Measurements from ENCODE around the gene NACC2. TPM values are rescaled to one million over a fixed set of nuclear protein-coding genes. Genes with fewer than 3 reads are reported as not detected.
A peak's percentile ranks its signal among the peaks of the same experiment; 100 is the strongest.

NACC2 gene
- total RNA-seq, 1 donor from 2014 or later = 4.5 TPM

GRCh38 chr9:135985889-135986288, 109.2 kb downstream of the NACC2 start:
- no peaks in the 10 kb centered on the region for H4K20me1 ChIP-seq (ENCODE audit: low read depth)
- no peaks in the 10 kb centered on the region for H3K79me2 ChIP-seq (ENCODE audit: low read depth)
- H3K9me3 ChIP-seq (ENCODE audit: low read depth) = no peaks in the 10 kb centered on the region
- no peak overlapping the region for H3K9ac ChIP-seq
- H3K4me1 Mint-ChIP-seq = peaks cover 20% of the 10 kb centered on the region
- no peak overlapping the region for H3K4me3 ChIP-seq
- H3K36me3 ChIP-seq = no peaks in the 10 kb centered on the region
- no peaks in the 10 kb centered on the region for H3K9me3 Mint-ChIP-seq
- no peak for DNase-seq (ENCODE audit: low spot score)
- H3K36me3 Mint-ChIP-seq = no peaks in the 10 kb centered on the region
- H2AFZ ChIP-seq (replicated peaks) = no peak overlapping the region
- no peak overlapping the region for H3K27ac ChIP-seq
- peaks cover 22% of the 10 kb centered on the region for H3F3A ChIP-seq (ENCODE audit: low read depth)
- no peak overlapping the region for H3K4me2 ChIP-seq
- no peak overlapping the region for H3K4me3 Mint-ChIP-seq
- no peaks in the 10 kb centered on the region for H3K27me3 ChIP-seq
- H3K27me3 Mint-ChIP-seq (ENCODE audit: insufficient read depth, low read depth) = peaks cover 2% of the 10 kb centered on the region
- peak overlapping the region; percentile 14 for H3K27ac Mint-ChIP-seq
- TF ChIP-seq CTCF (IDR thresholded peaks at IDR 0.05) = no peak
- no peak for TF ChIP-seq EZH2 (IDR thresholded peaks at IDR 0.05)
- TF ChIP-seq EZH2phosphoT487 (IDR thresholded peaks at IDR 0.05) = no peak
- peaks cover 19% of the 10 kb centered on the region for H3K4me1 ChIP-seq

GRCh38 chr9:135985459-135985774, 109.7 kb downstream of the NACC2 start:
- DNase-seq (ENCODE audit: low spot score) = no peak
- Mint-ChIP-seq H3K4me1 (peaks cover 17% of the 10 kb centered on the region), H3K27me3 (ENCODE audit: insufficient read depth, low read depth) (peaks cover 2% of the 10 kb centered on the region), H3K9me3 (no peaks in the 10 kb centered on the region), H3K27ac (no peak overlapping the region), H3K36me3 (no peaks in the 10 kb centered on the region), H3K4me3 (no peak overlapping the region)
- peaks cover 19% of the 10 kb centered on the region for H3F3A ChIP-seq (ENCODE audit: low read depth)
- H3K9ac ChIP-seq = no peak overlapping the region
- H3K4me1 ChIP-seq = peaks cover 18% of the 10 kb centered on the region
- H3K27ac ChIP-seq = no peak overlapping the region
- TF ChIP-seq EZH2 (IDR thresholded peaks at IDR 0.05) (no peak), CTCF (IDR thresholded peaks at IDR 0.05) (no peak), EZH2phosphoT487 (IDR thresholded peaks at IDR 0.05) (no peak)
- no peaks in the 10 kb centered on the region for H4K20me1 ChIP-seq (ENCODE audit: low read depth)
- no peak overlapping the region for H3K4me3 ChIP-seq
- no peaks in the 10 kb centered on the region for H3K9me3 ChIP-seq (ENCODE audit: low read depth)
- H2AFZ ChIP-seq (replicated peaks) = no peak overlapping the region
- H3K27me3 ChIP-seq = no peaks in the 10 kb centered on the region
- no peak overlapping the region for H3K4me2 ChIP-seq
- no peaks in the 10 kb centered on the region for H3K36me3 ChIP-seq
- no peaks in the 10 kb centered on the region for H3K79me2 ChIP-seq (ENCODE audit: low read depth)

DNA sequence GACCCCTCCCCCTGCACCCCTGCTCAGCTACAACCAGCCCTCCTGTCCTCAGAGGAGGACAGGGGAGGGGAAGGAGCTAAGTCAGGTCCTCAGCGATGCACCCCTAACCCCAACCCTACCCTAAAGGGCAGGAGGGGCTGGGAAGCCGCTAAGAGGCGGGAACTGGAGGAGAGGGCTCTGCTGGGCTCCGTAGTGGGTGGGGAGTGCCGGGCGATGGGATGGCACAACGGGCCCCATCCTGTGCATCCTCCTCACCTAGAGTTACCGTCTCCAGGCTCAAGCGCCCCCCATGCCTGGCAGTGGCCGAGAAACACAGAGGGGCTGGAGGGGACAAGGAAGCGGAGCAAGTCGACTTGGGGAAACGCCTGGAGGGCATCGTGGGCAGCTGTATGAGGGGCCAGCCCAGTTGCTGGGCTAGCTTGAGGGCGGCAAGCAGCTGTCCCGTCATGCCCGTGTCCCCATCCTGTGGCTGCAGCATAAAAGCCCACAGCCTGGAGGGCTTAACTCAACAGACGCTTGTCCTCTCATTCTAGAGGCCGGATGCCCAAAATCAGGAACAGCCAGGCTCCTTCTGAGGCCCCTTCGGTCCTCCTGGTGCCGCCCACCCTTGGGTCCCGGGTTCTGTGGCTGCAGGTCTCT, 110.9 kb downstream of the NACC2 start:
- no peak overlapping the region for H3K27ac Mint-ChIP-seq
- H3K4me1 ChIP-seq = peaks cover 8% of the 10 kb centered on the region
- no peaks in the 10 kb centered on the region for H3K9me3 Mint-ChIP-seq
- no peak overlapping the region for H3K27ac ChIP-seq
- no peaks in the 10 kb centered on the region for H3K36me3 ChIP-seq
- H3K4me3 ChIP-seq = no peak overlapping the region
- no peak for TF ChIP-seq CTCF (IDR thresholded peaks at IDR 0.05)
- no peak for TF ChIP-seq EZH2phosphoT487 (IDR thresholded peaks at IDR 0.05)
- TF ChIP-seq EZH2 (IDR thresholded peaks at IDR 0.05) = no peak
- no peaks in the 10 kb centered on the region for H3K36me3 Mint-ChIP-seq
- H3K4me2 ChIP-seq = peak overlapping the region; percentile 0
- no peak overlapping the region for H3K9ac ChIP-seq
- H4K20me1 ChIP-seq (ENCODE audit: low read depth) = no peaks in the 10 kb centered on the region
- peaks cover 2% of the 10 kb centered on the region for H3K27me3 Mint-ChIP-seq (ENCODE audit: insufficient read depth, low read depth)
- peaks cover 11% of the 10 kb centered on the region for H3K4me1 Mint-ChIP-seq
- peaks cover 7% of the 10 kb centered on the region for H3F3A ChIP-seq (ENCODE audit: low read depth)
- DNase-seq (ENCODE audit: low spot score) = no peak
- H3K27me3 ChIP-seq = no peaks in the 10 kb centered on the region
- H3K79me2 ChIP-seq (ENCODE audit: low read depth) = no peaks in the 10 kb centered on the region
- H3K9me3 ChIP-seq (ENCODE audit: low read depth) = no peaks in the 10 kb centered on the region
- H2AFZ ChIP-seq (replicated peaks) = no peak overlapping the region
- no peak overlapping the region for H3K4me3 Mint-ChIP-seq

Data from neural progenitor cell (in vitro differentiated cells).